GM23338 (cell line): ENCODE results near the gene CRX. TPM values are rescaled to one million over a fixed set of nuclear protein-coding genes. Genes with fewer than 3 reads are reported as not detected.
A peak's percentile ranks its signal among the peaks of the same experiment; 100 is the strongest.

Source experiments
- ATAC-seq: fragments of 200-7000 bp; cut with Tn5 transposase; 3 replicates; pipeline ENCODE4 v1.9.1; 2020
- DNase-seq: peaks from one replicate; pipeline ENCODE4 v3.0.0-alpha.2; 2015; ENCODE audit warnings: low spot score
- H2AFZ ChIP-seq: fragments of 200-600 bp; sonication (generic); 2 replicates; pipeline ENCODE4 v1.8.0; 2016; ENCODE audit warnings: antibody characterized with exemption, mild to moderate bottlenecking, moderate library complexity
- H3F3A ChIP-seq: fragments of 200-600 bp; sonication (generic); replicated peaks from 2 replicates; pipeline ENCODE4 v1.8.0; 2017; ENCODE audit warnings: antibody characterized with exemption, mixed run types, low read depth
- H3K27ac ChIP-seq: fragments of 200-600 bp; sonication (generic); 2 replicates; pipeline ENCODE4 v1.6.1; 2016; ENCODE audit warnings: low read depth
- H3K27me3 ChIP-seq: fragments of 200-600 bp; sonication (generic); 2 replicates; pipeline ENCODE4 v1.8.0; 2016; ENCODE audit warnings: mild to moderate bottlenecking, mixed run types, moderate library complexity; ENCODE audit not compliant: insufficient read depth
- H3K36me3 ChIP-seq: fragments of 200-600 bp; sonication (generic); 2 replicates; pipeline ENCODE4 v1.8.0; 2016; ENCODE audit warnings: mild to moderate bottlenecking; ENCODE audit not compliant: insufficient read depth
- H3K4me1 ChIP-seq: fragments of 200-600 bp; sonication (generic); 2 replicates; pipeline ENCODE4 v1.8.0; 2016; ENCODE audit warnings: mild to moderate bottlenecking, moderate library complexity; ENCODE audit not compliant: insufficient read depth
- H3K4me2 ChIP-seq: fragments of 200-600 bp; sonication (generic); 2 replicates; pipeline ENCODE4 v1.7.1; 2017; ENCODE audit warnings: mixed run types
- H3K4me3 ChIP-seq: fragments of 200-600 bp; sonication (generic); 2 replicates; pipeline ENCODE4 v1.6.1; 2016; ENCODE audit warnings: mixed run types
- H3K79me2 ChIP-seq: fragments of 200-600 bp; sonication (generic); replicated peaks from 2 replicates; pipeline ENCODE4 v1.8.0; 2017; ENCODE audit warnings: mild to moderate bottlenecking; ENCODE audit not compliant: insufficient read depth
- H3K9me2 ChIP-seq: fragments of 200-600 bp; sonication (generic); 2 replicates; pipeline ENCODE4 v1.8.0; 2017; ENCODE audit not compliant: insufficient read depth
- H4K20me1 ChIP-seq: fragments of 200-600 bp; sonication (generic); replicated peaks from 2 replicates; pipeline ENCODE4 v1.8.0; 2017; ENCODE audit warnings: mild to moderate bottlenecking; ENCODE audit not compliant: insufficient read depth
- H3K27ac Mint-ChIP-seq: 2 replicates; pipeline ENCODE4 v1.8.0; 2020; ENCODE audit warnings: inconsistent platforms, mild to moderate bottlenecking, moderate library complexity, mixed read lengths
- H3K27me3 Mint-ChIP-seq: 3 replicates; pipeline ENCODE4 v1.8.0; 2022; ENCODE audit warnings: low read depth, mild to moderate bottlenecking, moderate library complexity, mixed read lengths, inconsistent platforms; ENCODE audit not compliant: insufficient read depth, poor library complexity
- H3K36me3 Mint-ChIP-seq: 3 replicates; pipeline ENCODE4 v1.8.0; 2021; ENCODE audit warnings: low read depth, mild to moderate bottlenecking, inconsistent platforms, moderate library complexity, mixed read lengths
- H3K4me1 Mint-ChIP-seq: 3 replicates; pipeline ENCODE4 v1.8.0; 2020; ENCODE audit warnings: mild to moderate bottlenecking, inconsistent platforms, mixed read lengths
- H3K4me3 Mint-ChIP-seq: 3 replicates; pipeline ENCODE4 v1.8.0; 2021; ENCODE audit warnings: moderate library complexity, mild to moderate bottlenecking, inconsistent platforms, mixed read lengths
- H3K9me3 Mint-ChIP-seq: 3 replicates; pipeline ENCODE4 v1.8.0; 2020; ENCODE audit warnings: moderate library complexity, mild to moderate bottlenecking, inconsistent platforms, mixed read lengths
- CTCF ChIP-seq, 2 experiments: fragments of 200-600 bp in 1 of 2; sonication (generic) in 1 of 2; conservative IDR thresholded peaks; 2 replicates each; pipeline versions ENCODE4 v1.5.1 to v1.6.1; 2016 to 2017; ENCODE audit warnings: antibody characterized with exemption in 2 of 2, low read depth in 2 of 2, mild to moderate bottlenecking in 2 of 2, moderate library complexity in 1 of 2
- JUNB ChIP-seq: IDR thresholded peaks from one replicate; pipeline ENCODE4 v1.6.1; 2016; ENCODE audit warnings: antibody characterized with exemption; ENCODE audit not compliant: unreplicated experiment
- POLR2AphosphoS5 ChIP-seq: IDR thresholded peaks from 2 replicates; pipeline ENCODE4 v1.6.1; 2016; ENCODE audit warnings: antibody characterized with exemption, low read depth
- REST ChIP-seq: IDR thresholded peaks from one replicate; pipeline ENCODE4 v1.6.1; 2018; ENCODE audit warnings: antibody characterized with exemption; ENCODE audit not compliant: unreplicated experiment
- ZNF114 ChIP-seq: fragments of 250-450 bp; sonication (Bioruptor Pico); IDR thresholded peaks from 2 replicates; pipeline ENCODE4 v1.5.0; 2020; ENCODE audit warnings: mild to moderate bottlenecking, moderate library complexity
- ZNF331 ChIP-seq: fragments of 250-450 bp; sonication (Bioruptor Pico); IDR thresholded peaks from 2 replicates; pipeline ENCODE4 v1.5.0; 2020; ENCODE audit warnings: low read depth, mild to moderate bottlenecking, moderate library complexity
- ZNF462 ChIP-seq: fragments of 250-450 bp; sonication (Bioruptor Pico); IDR thresholded peaks from 2 replicates; pipeline ENCODE4 v1.5.0; 2020; ENCODE audit warnings: mild to moderate bottlenecking, moderate library complexity
- polyA plus RNA-seq: library from polyadenylated mRNA; unstranded; fragments of >200 nt; fragmentation: Nextera tagmentation; extraction: Ambion mirVana; gene quantifications from 2 replicates; pipeline ENCODE4 v1.2.1, GENCODE V29; 2016
- total RNA-seq: library from RNA; depleted of rRNA; stranded (reverse); fragments of >200 nt; shearing (Covaris generic); gene quantifications from 2 replicates; pipeline ENCODE4 v1.2.3, GENCODE V29; 2014

The CRX gene
- total and polyA plus RNA-seq, 2 experiments from 2014 or later, result 0.15 TPM; not detected in 1

- Mint-ChIP-seq H3K36me3 (no peaks in the 10 kb centered on the region), H3K4me1 (peaks cover 5% of the 10 kb centered on the region), H3K27ac (0 out of 2 replicates have a peak overlapping the region, but pooled peaks have one; percentile 29), H3K4me3 (no peak overlapping the region), H3K27me3 (peaks cover 4% of the 10 kb centered on the region), H3K9me3 (no peaks in the 10 kb centered on the region)
- DNase-seq, result no peak
- 0 out of 2 replicates have a peak, but pooled peaks cover 3% of the 10 kb centered on the region for H3K9me2 ChIP-seq
- no peak overlapping the region for H3K27ac ChIP-seq
- H3K79me2 ChIP-seq, result no peaks in the 10 kb centered on the region
- H3K4me3 ChIP-seq, result no peak overlapping the region
- TF ChIP-seq ZNF114 (CRISPR knock-in tag) (no peak), CTCF (conservative IDR thresholded peaks at IDR 0.05; ENCODE audit: low read depth in 2 of 2) (no peak), ZNF462 (CRISPR knock-in tag) (no peak), JUNB (no peak), POLR2AphosphoS5 (no peak), ZNF331 (no peak), REST (no peak)
- no peaks in the 10 kb centered on the region for H3K27me3 ChIP-seq
- no peak for ATAC-seq
- no peaks in the 10 kb centered on the region for H3K4me1 ChIP-seq
- no peaks in the 10 kb centered on the region for H4K20me1 ChIP-seq
- no peak overlapping the region for H3K4me2 ChIP-seq
- H3K36me3 ChIP-seq, result no peaks in the 10 kb centered on the region
- H2AFZ ChIP-seq, result no peak overlapping the region
- no peaks in the 10 kb centered on the region for H3F3A ChIP-seq
These were observed 63.3 kb downstream of the CRX start for GRCh38 chr19:47885067-47885463.
